ENCODE measurements around the gene TRMT10C. TPM values are rescaled to one million over a fixed set of nuclear protein-coding genes. Genes with fewer than 3 reads are reported as not detected.

Gene TRMT10C
- total RNA-seq, 1 experiment from 2014 or later: 41.9 TPM

DNA sequence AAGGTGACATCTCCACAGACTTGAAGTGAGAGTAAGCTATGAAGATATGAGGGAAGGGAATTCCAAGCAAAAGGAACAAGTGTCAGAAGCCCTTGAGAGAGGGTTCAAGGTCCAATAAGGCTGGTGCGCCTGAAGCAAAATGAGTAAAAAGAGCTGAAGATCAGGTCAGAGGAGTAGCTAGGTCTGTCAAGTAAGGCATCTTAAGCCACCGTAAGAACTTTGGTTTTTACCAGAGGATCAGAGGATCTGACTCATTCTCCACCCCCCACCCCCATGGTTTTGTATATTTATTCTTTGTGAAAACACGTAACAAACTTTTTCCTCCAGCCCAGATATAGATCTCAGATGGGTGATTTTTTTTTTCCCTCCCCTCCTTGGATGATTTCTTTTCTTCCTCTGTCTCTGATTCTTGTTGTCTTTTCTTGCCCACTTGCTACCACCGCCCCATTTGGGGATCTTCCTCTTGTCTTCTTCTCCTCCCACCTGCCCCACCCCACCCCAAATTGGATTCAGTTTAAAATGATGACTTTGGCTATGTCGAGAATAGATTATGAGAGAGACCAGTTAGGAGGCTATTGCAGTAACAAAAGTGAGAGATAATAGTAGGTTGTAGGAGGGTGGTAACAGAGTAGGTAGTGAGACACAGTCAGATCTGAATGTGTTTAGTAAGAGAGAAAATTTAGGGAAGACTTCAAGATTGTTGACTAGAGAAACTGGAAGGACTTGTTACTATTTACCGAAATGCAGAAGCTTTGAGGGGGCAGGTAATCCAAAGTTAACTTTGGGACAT, 6.1 kb downstream of the TRMT10C start:
- peaks cover 20% of the 10 kb centered on the region for H3K36me3 ChIP-seq (ENCODE audit: insufficient read depth, low read length, poor library complexity, severe bottlenecking)
- H3K4me1 ChIP-seq (ENCODE audit: insufficient read depth, low read length, poor library complexity, severe bottlenecking): peaks cover 8% of the 10 kb centered on the region
- no peak overlapping the region for H3K4me3 ChIP-seq (ENCODE audit: low read depth, low read length, poor library complexity, severe bottlenecking)
- ChIA-PET POLR2A (ENCODE audit: low non-redundant PET) (no interaction called here), CTCF (no interaction called here)
- intact Hi-C loops (cut with micrococcal nuclease; ENCODE audit: unreplicated experiment): no loop called here
- no peaks in the 10 kb centered on the region for H3K9me3 ChIP-seq (ENCODE audit: low read depth, low read length, poor library complexity, severe bottlenecking)
- no peak overlapping the region for H3K27ac ChIP-seq (ENCODE audit: low read depth, low read length, poor library complexity, severe bottlenecking)
- BruUV-seq (replicated peaks): no TSS peak
- no peak for TF ChIP-seq EZH2 (IDR thresholded peaks at IDR 0.05; ENCODE audit: borderline replicate concordance, low read depth, low read length, poor library complexity, severe bottlenecking)
- TF ChIP-seq, protein P1, sequence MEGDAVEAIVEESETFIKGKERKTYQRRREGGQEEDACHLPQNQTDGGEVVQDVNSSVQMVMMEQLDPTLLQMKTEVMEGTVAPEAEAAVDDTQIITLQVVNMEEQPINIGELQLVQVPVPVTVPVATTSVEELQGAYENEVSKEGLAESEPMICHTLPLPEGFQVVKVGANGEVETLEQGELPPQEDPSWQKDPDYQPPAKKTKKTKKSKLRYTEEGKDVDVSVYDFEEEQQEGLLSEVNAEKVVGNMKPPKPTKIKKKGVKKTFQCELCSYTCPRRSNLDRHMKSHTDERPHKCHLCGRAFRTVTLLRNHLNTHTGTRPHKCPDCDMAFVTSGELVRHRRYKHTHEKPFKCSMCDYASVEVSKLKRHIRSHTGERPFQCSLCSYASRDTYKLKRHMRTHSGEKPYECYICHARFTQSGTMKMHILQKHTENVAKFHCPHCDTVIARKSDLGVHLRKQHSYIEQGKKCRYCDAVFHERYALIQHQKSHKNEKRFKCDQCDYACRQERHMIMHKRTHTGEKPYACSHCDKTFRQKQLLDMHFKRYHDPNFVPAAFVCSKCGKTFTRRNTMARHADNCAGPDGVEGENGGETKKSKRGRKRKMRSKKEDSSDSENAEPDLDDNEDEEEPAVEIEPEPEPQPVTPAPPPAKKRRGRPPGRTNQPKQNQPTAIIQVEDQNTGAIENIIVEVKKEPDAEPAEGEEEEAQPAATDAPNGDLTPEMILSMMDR (conservative IDR thresholded peaks at IDR 0.05; ENCODE audit: low read depth, low read length): no peak
- no peak for DNase-seq (ENCODE audit: low spot score)
- no peaks in the 10 kb centered on the region for H3K27me3 ChIP-seq (replicated peaks; ENCODE audit: insufficient read depth, low read depth, low read length, poor library complexity)

DNA sequence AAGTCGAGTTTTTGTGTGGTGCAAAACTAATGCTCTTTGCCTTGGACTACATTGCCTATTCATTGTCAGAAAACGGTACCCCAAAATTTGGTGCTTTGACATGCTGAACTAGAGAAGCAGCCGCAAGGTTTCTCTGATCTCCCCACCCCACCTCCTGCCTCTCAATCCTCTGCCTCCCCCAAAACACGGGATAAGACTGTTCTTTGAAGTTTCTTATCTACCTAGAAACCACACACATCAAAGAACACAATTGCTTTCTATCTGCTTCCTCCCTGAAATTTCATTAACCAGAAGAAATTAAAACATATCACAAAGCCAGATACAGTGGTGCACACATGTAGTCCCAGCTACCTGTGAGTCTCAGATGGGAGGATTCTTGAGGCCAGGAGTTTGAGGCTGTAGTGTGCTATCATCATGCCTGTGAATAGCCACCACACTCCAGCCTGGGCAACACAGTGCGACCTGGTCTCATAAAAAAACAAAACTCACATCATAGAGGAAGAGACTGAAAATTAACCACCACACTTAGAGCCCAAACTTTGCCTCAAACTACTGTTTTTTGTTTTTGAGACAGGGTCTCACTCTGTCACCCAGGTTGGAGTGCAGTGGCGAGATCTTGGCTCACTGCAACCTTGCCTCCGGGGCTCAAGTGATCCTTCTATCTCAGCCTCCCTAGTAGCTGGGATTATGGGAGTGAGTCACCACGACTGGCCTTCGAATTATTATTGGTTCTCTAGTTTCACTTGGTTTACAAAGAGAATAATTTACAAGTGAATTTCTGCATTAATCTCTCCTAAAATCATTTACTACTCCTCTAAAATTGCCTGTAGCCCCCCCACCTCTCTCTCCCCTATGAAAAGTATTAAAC, 9.6 kb downstream of the TRMT10C start:
- no peak overlapping the region for H3K27ac ChIP-seq (ENCODE audit: low read depth, low read length, poor library complexity, severe bottlenecking)
- no peaks in the 10 kb centered on the region for H3K27me3 ChIP-seq (replicated peaks; ENCODE audit: insufficient read depth, low read depth, low read length, poor library complexity)
- no TSS peak for BruUV-seq (replicated peaks)
- H3K4me3 ChIP-seq (ENCODE audit: low read depth, low read length, poor library complexity, severe bottlenecking): no peak overlapping the region
- TF ChIP-seq EZH2 (IDR thresholded peaks at IDR 0.05; ENCODE audit: borderline replicate concordance, low read depth, low read length, poor library complexity, severe bottlenecking): no peak
- TF ChIP-seq, protein P1 (conservative IDR thresholded peaks at IDR 0.05; ENCODE audit: low read depth, low read length): no peak
- intact Hi-C loops (cut with micrococcal nuclease; ENCODE audit: unreplicated experiment): loop anchor here (5.0 kb wide), 1 partner anchor 106 kb away; the partner anchor contains the start of gene ZBTB11
- H3K9me3 ChIP-seq (ENCODE audit: low read depth, low read length, poor library complexity, severe bottlenecking): no peaks in the 10 kb centered on the region
- H3K36me3 ChIP-seq (ENCODE audit: insufficient read depth, low read length, poor library complexity, severe bottlenecking): peaks cover 2% of the 10 kb centered on the region
- POLR2A ChIA-PET (ENCODE audit: low non-redundant PET): no interaction called here
- peaks cover 16% of the 10 kb centered on the region for H3K4me1 ChIP-seq (ENCODE audit: insufficient read depth, low read length, poor library complexity, severe bottlenecking)
- CTCF ChIA-PET: interaction anchor here (0.7 kb wide), 1 partner anchor 1622 kb away, joined by 3 read pairs; no protein-coding TSS in a partner anchor
- DNase-seq (ENCODE audit: low spot score): peak; percentile 14
